Stimulated activated CD4-positive, alpha-beta T cell treated with anti-CD3 and anti-CD28 coated beads, Interleukin-15, amount 100 ng/mL, for 48 hours (primary cell): Measurements from ENCODE around the gene BLOC1S2.
"Not testable (repeated sequence)": the region's sequence is repeated elsewhere in the genome, so short reads cannot be mapped to it uniquely, and the experiment has no call there.

Experiments used
- DNase-seq, 2 donors: peaks; one replicate each; pipeline ENCODE4 v3.0.0-alpha.2; 2020; ENCODE audit warnings: low read depth in 2 of 2

The BLOC1S2 gene

DNA sequence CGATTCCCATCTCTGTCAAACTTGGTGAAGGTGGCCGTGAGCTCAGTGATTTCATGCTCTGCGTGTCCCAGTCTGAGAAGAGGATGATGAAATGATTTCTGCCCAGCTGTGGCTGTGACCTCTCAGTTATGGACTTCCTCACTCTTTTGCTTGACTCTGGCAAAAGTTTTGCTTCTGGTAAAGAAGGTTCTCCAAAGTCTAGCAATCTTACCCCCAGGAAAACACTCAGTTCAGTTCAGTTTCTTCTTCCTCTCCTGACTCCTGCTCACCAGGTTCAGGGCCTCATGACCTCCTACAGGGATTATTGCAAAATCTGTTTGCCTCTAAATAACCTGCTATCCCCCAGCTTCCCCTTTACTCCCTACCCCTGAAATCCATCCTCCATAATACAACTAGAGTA lies 4.9 kb upstream of the BLOC1S2 start:
- no peak for DNase-seq

GRCh38 chr10:100289641-100290040 lies 3.2 kb upstream of the BLOC1S2 start:
- DNase-seq: no peak

GRCh38 chr10:100288196-100288595 lies 1.7 kb upstream of the BLOC1S2 start:
- no peak for DNase-seq

DNA sequence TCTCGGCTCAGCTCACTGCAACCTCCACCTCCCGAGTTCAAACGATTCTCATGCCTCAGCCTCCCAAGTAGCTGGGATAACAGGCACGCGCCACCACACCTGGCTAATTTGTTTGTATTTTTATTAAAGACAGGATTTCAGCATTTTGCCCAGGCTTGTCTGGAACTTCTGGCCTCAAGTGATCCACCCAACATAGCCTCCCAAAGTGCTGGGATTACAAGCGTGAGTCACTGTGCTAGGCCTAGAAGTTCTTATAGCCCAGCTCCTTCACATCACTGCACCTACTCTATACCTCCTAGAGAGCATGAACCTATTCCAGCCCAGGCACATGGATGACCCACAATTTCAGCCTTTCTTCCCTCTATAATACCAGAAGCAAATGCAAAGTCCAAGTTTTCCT lies 1.3 kb upstream of the BLOC1S2 start:
- DNase-seq: no peak

GRCh38 chr10:100285326-100285725 lies 1.2 kb downstream of the BLOC1S2 start:
- DNase-seq: not testable (repeated sequence)

- DNase-seq: no peak
Measured at GRCh38 chr10:100282907-100283306, 3.6 kb downstream of the BLOC1S2 start.

GRCh38 chr10:100276971-100277370 lies 9.5 kb downstream of the BLOC1S2 start:
- DNase-seq: not testable (repeated sequence)

GRCh38 chr10:100267239-100268104 lies 19.0 kb downstream of the BLOC1S2 start, which contains the start of gene CWF19L1:
TSS of gene CWF19L1 (minus strand) at chr10:100267638. CDS start at chr10:100267593, 45 bp downstream.
- DNase-seq: peak; percentile 49 to 67

GRCh38 chr10:100265821-100266485 lies 20.5 kb downstream of the BLOC1S2 start:
- no peak for DNase-seq

- no peak for DNase-seq
Measured at GRCh38 chr10:100254191-100254590, 32.3 kb downstream of the BLOC1S2 start.

DNA sequence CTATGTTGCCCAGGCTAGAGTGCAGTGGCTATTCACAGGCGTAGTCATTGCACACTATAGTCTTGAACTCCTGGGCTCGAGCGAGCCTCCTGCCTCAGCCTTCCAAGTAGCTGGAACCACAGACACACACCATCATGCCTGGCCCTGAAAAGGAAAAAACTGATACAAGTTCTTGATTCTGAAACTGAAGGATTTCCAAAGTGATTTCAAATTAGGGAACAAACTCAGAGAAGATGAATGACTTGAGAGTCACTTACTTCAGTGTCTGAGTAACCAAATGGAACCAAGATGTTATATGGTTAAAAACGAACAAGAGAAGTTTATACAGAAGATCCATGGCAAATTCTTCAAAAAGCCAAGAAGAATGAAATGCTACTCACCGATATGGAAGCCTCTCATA lies 33.4 kb downstream of the BLOC1S2 start:
- DNase-seq: no peak

- no peak for DNase-seq
Measured at GRCh38 chr10:100248820-100249219, 37.7 kb downstream of the BLOC1S2 start.

DNA sequence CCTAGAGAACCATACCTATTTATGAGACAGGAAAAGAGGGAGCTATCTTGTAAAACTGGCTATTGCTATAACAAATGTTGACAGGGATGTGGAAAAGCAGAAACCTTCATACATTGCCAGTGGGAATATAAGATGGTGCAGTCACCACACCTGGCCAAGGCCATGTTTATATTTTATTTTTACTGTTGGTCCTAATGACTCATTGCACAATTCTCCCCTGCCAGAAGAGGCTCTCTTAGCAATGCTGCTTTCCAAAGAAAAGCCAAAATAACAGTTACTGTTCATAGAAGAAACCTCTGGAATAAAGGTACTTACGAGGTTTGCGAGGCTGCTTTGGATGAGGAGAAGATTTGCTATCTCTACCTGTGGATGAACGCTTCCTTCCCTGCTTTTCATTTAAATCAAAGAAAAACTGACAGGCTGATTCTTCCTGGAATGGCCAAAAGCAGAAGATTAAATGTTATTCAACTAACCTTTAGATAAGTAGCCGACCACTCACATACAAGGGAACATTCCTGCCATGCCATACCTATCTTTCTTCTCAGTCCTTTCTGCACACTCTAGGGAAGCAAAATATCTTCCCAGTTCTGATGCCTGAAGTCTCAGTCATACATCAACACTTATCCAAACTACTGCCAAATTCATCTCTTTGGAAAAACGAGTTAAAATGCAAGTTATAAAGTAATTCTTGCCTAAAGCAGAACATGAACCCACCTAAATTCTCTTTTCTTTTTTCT lies 40.8 kb downstream of the BLOC1S2 start:
- no peak for DNase-seq

DNA sequence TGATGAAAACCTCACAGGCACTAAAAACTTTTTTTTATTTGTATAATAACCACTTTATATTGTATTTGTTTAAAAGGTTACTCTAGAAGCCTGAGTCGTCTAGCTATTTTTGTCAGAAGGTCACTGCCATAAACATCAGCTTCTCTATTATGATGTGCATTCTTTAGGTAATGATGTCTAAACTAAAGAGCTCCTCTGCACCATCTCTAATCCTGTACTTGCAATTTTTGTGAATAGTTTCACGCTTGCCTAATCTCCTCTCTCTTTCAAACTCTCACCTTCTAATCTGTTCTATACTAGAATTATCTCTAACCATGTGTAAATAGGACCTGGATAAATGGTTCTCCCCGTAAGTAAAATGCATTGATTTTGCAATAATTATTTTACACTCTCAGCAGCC lies 46.6 kb downstream of the BLOC1S2 start:
- no peak for DNase-seq

GRCh38 chr10:100238429-100238828 lies 48.1 kb downstream of the BLOC1S2 start:
- no peak for DNase-seq

- DNase-seq: no peak
Measured at GRCh38 chr10:100232101-100232500, 54.4 kb downstream of the BLOC1S2 start.

- DNase-seq: no peak
Measured at GRCh38 chr10:100229819-100230422, 56.6 kb downstream of the BLOC1S2 start.

GRCh38 chr10:100223879-100224278 lies 62.6 kb downstream of the BLOC1S2 start:
- DNase-seq: no peak
